Stimulated activated CD4-positive, alpha-beta T cell treated with anti-CD3 and anti-CD28 coated beads, TNF-alpha, amount 100 ng/mL, for 4 hours (primary cell): ENCODE measurements around the gene ADCY4.
A peak's percentile ranks its signal among the peaks of the same experiment; 100 is the strongest.

Experiments
- DNase-seq, 3 experiments: peaks; one replicate each; pipeline ENCODE4 v3.0.0-alpha.2; 2020; ENCODE audit warnings: low read depth in 3 of 3

The ADCY4 gene

GRCh38 chr14:24315807-24316596 is 18.9 kb downstream of the ADCY4 start:
- no peak for DNase-seq

- DNase-seq: no peak
Observed at GRCh38 chr14:24315243-24315806, 19.5 kb downstream of the ADCY4 start.

- no peak for DNase-seq
Observed at GRCh38 chr14:24314377-24315193, 20.3 kb downstream of the ADCY4 start.

- no peak for DNase-seq
Observed at GRCh38 chr14:24313913-24314312, 21.0 kb downstream of the ADCY4 start.

GRCh38 chr14:24312736-24313507 is 21.9 kb downstream of the ADCY4 start:
- DNase-seq: no peak

GRCh38 chr14:24311837-24312615 is 22.8 kb downstream of the ADCY4 start:
- DNase-seq: no peak

GRCh38 chr14:24310646-24311604 is 23.9 kb downstream of the ADCY4 start, which contains the start of gene LTB4R:
LTB4R (plus strand) TSS chr14:24311502; CDS start chr14:24315652, 4,150 bp downstream.
- DNase-seq: peak in 2 of 3 experiments; percentile 37 to 45

GRCh38 chr14:24310265-24310645 is 24.6 kb downstream of the ADCY4 start:
- DNase-seq: no peak

- no peak for DNase-seq
Observed at GRCh38 chr14:24309538-24310264, 25.2 kb downstream of the ADCY4 start, which contains the start of gene LTB4R2. LTB4R2 (plus strand) TSS chr14:24310140; CDS start chr14:24310665, 525 bp downstream.

- DNase-seq: no peak
Observed at GRCh38 chr14:24308342-24309124, 26.3 kb downstream of the ADCY4 start.

- DNase-seq: peak in 1 of 3 experiments; percentile 43
Observed at GRCh38 chr14:24307575-24308341, 27.1 kb downstream of the ADCY4 start, which contains the start of gene CIDEB. CIDEB (minus strand) TSS chr14:24307977; CDS start chr14:24307858, 119 bp downstream.

GRCh38 chr14:24307156-24307574 is 27.7 kb downstream of the ADCY4 start:
- DNase-seq: no peak

GRCh38 chr14:24304019-24304387 is 30.9 kb downstream of the ADCY4 start:
- DNase-seq: no peak

GRCh38 chr14:24300326-24300980 is 34.4 kb downstream of the ADCY4 start:
- DNase-seq: no peak

GRCh38 chr14:24299255-24300191 is 35.3 kb downstream of the ADCY4 start, which contains the start of the genes DHRS1 and NOP9:
DHRS1 (minus strand) TSS chr14:24299780; CDS start chr14:24299106, 674 bp downstream.
NOP9 (plus strand) TSS chr14:24299850; CDS start chr14:24299955, 105 bp downstream.
- DNase-seq: peak; percentile 85 to 92 (median 86)
